ENCODE data around the gene TBC1D4.

TBC1D4 gene

GRCh38 chr13:75513271-75513670 is 31.3 kb upstream of the TBC1D4 start:
- TF ChIP-seq CTCF (IDR thresholded peaks at IDR 0.05; ENCODE audit: low read depth, low read length), result no peak
- no peak overlapping the region for H3K4me3 ChIP-seq (ENCODE audit: low read depth, low read length)
- in situ Hi-C loops (cut with HindIII; ENCODE audit: low sequenced_read_pairs), result no loop called here
- DNase-seq (ENCODE audit: low read depth, low spot score), result no peak

GRCh38 chr13:75512253-75512652 is 30.3 kb upstream of the TBC1D4 start:
- no peak for TF ChIP-seq CTCF (IDR thresholded peaks at IDR 0.05; ENCODE audit: low read depth, low read length)
- DNase-seq (ENCODE audit: low read depth, low spot score), result no peak
- H3K4me3 ChIP-seq (ENCODE audit: low read depth, low read length), result no peak overlapping the region
- in situ Hi-C loops (cut with HindIII; ENCODE audit: low sequenced_read_pairs), result no loop called here

- in situ Hi-C loops (cut with HindIII; ENCODE audit: low sequenced_read_pairs), result no loop called here
- H3K4me3 ChIP-seq (ENCODE audit: low read depth, low read length), result no peak overlapping the region
- no peak for DNase-seq (ENCODE audit: low read depth, low spot score)
- no peak for TF ChIP-seq CTCF (IDR thresholded peaks at IDR 0.05; ENCODE audit: low read depth, low read length)
Observed at GRCh38 chr13:75511051-75511625, 29.2 kb upstream of the TBC1D4 start.

GRCh38 chr13:75508002-75508548 is 26.1 kb upstream of the TBC1D4 start:
- no peak for DNase-seq (ENCODE audit: low read depth, low spot score)
- no peak overlapping the region for H3K4me3 ChIP-seq (ENCODE audit: low read depth, low read length)
- no peak for TF ChIP-seq CTCF (IDR thresholded peaks at IDR 0.05; ENCODE audit: low read depth, low read length)
- in situ Hi-C loops (cut with HindIII; ENCODE audit: low sequenced_read_pairs), result no loop called here

GRCh38 chr13:75507027-75508001 is 25.3 kb upstream of the TBC1D4 start:
- DNase-seq (ENCODE audit: low read depth, low spot score), result no peak
- no peak for TF ChIP-seq CTCF (IDR thresholded peaks at IDR 0.05; ENCODE audit: low read depth, low read length)
- in situ Hi-C loops (cut with HindIII; ENCODE audit: low sequenced_read_pairs), result no loop called here
- no peak overlapping the region for H3K4me3 ChIP-seq (ENCODE audit: low read depth, low read length)

GRCh38 chr13:75506018-75506417 is 24.0 kb upstream of the TBC1D4 start:
- in situ Hi-C loops (cut with HindIII; ENCODE audit: low sequenced_read_pairs), result no loop called here
- TF ChIP-seq CTCF (IDR thresholded peaks at IDR 0.05; ENCODE audit: low read depth, low read length), result no peak
- H3K4me3 ChIP-seq (ENCODE audit: low read depth, low read length), result no peak overlapping the region
- no peak for DNase-seq (ENCODE audit: low read depth, low spot score)

All from astrocyte of the spinal cord (primary cell).